ENCODE data around the gene ZNF136.

ZNF136 gene

GRCh38 chr19:12162882-12163806 lies at the start of gene ZNF136:
TSS of gene ZNF136 (plus strand) at chr19:12163096. CDS start at chr19:12163204, 108 bp downstream.
- DNase-seq: peak; percentile 97

DNA sequence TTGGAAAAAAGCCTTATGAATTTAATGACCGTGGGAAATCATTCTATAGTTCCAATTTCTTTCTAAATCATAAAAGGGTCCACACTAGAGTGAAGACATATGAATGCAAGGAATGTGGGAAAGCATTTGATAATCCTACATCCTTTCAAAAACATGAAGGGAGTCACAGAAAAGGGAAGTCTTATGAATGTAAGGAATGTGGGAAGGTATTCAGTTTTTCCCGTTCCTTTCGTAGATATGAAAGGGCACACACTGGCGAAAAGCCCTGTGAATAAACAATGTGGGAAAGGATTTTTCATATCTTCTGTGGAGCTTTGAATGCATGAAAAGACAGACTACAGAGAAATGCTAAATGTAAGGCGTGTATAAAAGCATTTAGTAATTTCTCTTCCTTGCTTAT lies 49.8 kb upstream of the ZNF136 start:
- no peak for DNase-seq

- DNase-seq: no peak
These were observed 45.5 kb upstream of the ZNF136 start for GRCh38 chr19:12117201-12117970.

DNA sequence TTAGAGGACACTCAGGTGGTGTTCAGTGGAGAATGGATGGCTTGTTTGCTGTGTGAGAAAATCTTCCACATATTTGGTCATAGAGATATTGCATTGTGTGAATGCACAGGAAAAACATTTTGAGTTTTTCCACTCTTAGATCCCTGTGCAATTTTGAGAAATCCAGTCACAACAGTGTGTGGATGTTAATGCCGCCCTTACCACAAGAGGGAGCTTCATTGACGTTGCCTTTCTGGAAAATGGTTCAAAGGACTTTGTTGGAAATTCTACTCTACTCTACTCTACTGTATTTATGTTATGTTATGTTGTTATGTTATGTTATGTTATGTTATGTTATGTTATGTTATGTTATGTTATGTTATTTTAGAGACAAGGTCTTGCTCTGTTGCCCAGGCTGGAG lies 36.2 kb upstream of the ZNF136 start:
- no peak for DNase-seq

DNA sequence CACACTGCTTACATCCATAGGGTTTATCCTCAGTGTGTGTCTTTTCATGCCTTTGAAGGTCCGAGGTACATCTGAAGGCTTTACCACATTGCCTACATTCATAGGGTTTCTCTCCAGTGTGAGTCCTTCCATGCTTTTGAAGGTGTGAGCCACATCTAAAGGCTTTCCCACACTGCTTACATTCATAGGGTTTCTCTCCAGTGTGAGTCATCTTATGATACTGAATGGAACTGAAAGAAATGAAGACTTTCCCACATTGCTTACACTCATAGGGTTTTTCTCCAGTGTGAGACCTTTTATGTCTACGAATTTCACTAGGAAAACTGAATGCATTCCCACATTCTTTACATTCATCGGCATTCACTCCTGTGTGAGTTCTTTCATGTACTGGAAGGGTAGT lies 29.8 kb upstream of the ZNF136 start:
- DNase-seq: no peak

DNA sequence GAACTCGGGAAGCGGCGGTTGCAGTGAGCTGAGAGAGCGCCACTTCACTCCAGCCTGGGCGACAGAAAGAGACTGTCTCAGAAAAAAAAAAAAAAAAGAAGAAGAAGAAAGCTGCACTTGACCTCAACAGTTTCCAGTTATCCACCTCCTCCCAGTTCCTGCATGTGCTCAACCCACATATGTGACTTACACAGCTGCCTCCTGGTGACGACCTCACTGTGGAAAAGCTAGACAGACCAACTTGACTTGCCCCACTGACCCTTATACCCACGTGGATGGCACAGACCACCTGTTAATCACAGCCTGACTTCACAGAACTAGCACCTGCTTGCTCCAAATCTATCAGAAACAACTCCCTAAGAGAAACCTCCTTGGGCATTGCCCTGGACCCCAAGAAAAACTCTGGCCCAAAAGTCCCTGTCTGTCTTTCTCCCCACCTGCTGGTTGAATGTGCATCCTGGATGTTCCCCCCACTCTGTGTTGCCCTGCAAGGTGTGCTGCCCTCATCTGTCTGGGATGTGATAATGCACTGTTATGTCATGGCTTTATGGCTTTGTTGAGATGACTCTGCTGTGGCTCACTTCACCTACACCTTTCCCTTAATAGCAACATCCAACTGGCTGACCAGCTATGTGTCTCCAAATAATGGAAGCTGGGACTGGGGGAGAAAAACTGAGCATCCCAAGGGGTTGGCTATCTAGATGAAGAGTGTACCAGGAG lies 25.5 kb upstream of the ZNF136 start:
- no peak for DNase-seq

- DNase-seq: no peak
These were observed 23.6 kb upstream of the ZNF136 start for GRCh38 chr19:12139269-12139668.

DNA sequence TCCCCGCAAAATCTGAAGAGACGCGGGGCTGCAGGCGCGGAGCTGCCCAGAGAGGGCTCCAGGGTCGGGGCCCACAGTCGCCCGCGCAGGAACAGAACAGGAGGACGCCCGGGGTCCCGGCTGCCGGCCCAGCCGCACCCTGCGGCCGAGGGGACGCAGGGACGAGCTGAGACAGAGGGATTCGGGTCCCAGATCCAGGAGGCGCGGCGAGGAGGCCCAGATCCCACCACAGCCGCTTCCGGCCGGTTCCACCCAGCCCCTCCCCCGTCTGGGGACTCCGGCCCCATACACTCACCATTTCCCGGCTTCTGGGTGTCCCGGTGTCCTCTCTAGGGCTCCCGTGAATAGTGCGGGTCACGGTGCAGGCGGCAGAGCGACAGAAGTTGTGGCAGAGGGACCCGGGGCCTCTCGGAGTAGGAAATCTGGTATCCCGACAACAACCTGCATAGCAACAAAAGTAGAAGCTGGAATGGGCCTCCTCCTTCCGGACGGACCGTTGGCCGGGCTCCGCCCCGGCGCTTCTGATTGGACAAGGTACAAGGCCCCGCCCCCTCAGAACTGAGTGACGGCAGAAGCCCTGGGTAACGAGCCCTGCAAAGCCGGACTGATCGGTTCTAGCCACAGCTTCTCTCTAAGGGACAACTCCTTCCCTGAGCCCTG lies 22.9 kb upstream of the ZNF136 start, which contains the start of gene ZNF20:
Gene ZNF20, minus strand, starts transcription at position 466 of the 660 bp plus-strand sequence. Its CDS starts 168 bp downstream, at position 298.
- peak; percentile 94 for DNase-seq

DNA sequence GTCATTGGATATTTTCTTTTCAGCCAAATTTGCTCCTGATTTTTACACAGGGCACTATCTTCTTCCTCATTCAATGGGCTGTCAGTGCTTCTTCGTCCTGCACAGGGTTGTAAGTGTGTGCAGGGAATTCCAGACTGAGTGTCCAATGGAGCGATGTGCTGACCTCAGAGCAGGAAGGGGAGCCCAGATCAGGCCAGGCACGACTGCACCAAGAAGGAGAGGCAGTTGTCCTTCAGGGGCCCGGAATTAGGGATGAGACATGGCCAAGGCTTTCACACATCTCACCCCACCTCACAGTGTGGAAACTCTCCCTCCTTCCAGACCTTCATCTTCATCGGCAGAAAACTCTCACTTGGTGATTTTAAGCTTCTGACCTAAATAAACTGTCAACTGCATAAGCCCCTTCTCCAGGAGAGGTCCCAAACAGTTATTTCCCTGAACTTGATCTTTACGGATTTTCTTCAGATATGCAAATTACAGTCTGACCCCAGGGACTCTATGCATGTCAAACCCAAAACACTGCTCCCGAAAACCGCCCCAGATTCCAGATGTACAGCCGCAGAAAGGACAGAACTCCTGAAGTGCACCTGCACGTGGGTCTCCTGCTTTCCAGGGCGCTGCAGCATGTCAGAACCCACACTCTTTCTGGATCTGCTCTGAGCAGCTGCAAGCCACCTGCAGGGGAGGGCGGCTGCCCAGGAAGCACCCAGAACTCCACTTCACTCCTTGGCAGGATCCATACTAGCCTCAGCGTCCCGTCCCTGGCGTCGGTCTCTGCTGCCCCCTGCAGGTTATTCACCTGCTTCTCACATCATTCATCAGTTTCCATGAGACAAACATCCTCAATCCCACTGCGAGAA lies 22.1 kb upstream of the ZNF136 start:
- DNase-seq: peak; percentile 84

- DNase-seq: no peak
These were observed 21.5 kb upstream of the ZNF136 start for GRCh38 chr19:12141405-12141736.

DNA sequence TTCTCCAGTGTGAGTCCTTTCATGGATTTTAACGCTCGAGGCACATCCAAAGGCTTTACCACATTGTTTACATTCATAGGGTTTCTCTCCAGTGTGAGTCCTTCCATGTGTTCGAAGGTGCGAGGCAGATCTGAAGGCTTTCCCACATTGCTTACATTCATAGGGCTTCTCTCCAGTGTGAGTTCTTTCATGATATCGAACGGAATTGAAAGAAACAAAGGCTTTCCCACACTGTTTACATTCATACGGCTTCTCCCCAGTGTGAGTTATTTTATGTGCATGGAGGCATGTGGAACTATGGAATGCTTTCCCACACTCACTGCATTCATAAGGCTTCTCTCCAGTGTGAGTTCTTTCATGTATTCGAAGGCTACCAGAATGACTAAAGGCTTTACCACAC lies 17.5 kb upstream of the ZNF136 start:
- no peak for DNase-seq

GRCh38 chr19:12155324-12155860 lies 7.5 kb upstream of the ZNF136 start:
- DNase-seq: no peak

- DNase-seq: peak; percentile 95
These were observed 6.5 kb upstream of the ZNF136 start, which contains the start of gene ZNF625 for GRCh38 chr19:12156223-12157058. TSS of gene ZNF625 (minus strand) at chr19:12156734. CDS start at chr19:12156558, 176 bp downstream.

GRCh38 chr19:12159773-12160414 lies 3.0 kb upstream of the ZNF136 start:
- DNase-seq: no peak

GRCh38 chr19:12162513-12162881 lies 399 bp upstream of the ZNF136 start:
- DNase-seq: no peak

DNA sequence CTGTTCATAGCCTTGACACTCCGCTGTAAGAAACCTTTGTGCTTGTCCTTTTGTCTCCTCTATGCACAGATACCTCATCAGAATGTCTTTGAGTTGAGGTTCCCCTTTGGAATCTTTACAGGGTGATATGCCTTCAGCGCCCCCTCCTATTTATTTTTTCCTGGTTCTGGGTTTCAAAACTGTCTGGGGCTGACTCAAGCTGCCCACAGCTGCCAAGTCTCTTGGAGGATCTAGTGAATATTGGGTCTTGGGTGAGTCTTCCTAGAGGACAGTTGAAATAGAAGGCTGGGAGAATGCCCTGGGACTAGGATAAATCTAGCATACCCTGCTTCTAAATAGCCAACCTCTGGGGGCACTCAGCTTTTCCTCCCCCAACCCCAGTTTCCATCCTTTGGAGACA lies 930 bp downstream of the ZNF136 start:
- DNase-seq: peak; percentile 26

- DNase-seq: no peak
These were observed 3.7 kb downstream of the ZNF136 start for GRCh38 chr19:12166626-12167025.

DNA sequence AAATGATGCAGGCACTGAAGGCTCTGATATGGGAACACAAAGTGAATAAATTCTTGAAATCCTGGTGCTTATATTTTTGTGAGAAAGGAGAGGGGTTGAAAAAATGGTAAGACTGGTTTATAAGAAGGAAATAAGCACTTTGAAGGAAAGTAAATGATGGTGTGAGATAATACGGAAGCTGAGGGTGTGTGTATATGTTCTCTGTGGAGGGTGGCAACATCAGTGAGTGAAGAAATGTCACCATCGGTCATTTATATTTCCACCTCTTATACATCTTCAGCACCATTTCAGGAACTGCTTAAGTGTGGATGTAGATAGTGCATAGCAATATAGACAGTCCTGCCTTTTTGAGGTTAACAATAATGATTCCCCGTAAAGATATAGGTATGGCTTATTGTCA lies 17.5 kb downstream of the ZNF136 start:
- DNase-seq: no peak

- no peak for DNase-seq
These were observed 24.7 kb downstream of the ZNF136 start for GRCh38 chr19:12187625-12188024.

All from EL (cell line).